OCI-M1 (cell line): ENCODE results near the gene PRSS2.
"Not testable (repeated sequence)": the region's sequence is repeated elsewhere in the genome, so short reads cannot be mapped to it uniquely, and the experiment has no call there.

Experiments used
- DNase-seq: peaks from one replicate; lab custom pipeline; 2025; lab: John Stamatoyannopoulos, UW

Gene PRSS2

DNA sequence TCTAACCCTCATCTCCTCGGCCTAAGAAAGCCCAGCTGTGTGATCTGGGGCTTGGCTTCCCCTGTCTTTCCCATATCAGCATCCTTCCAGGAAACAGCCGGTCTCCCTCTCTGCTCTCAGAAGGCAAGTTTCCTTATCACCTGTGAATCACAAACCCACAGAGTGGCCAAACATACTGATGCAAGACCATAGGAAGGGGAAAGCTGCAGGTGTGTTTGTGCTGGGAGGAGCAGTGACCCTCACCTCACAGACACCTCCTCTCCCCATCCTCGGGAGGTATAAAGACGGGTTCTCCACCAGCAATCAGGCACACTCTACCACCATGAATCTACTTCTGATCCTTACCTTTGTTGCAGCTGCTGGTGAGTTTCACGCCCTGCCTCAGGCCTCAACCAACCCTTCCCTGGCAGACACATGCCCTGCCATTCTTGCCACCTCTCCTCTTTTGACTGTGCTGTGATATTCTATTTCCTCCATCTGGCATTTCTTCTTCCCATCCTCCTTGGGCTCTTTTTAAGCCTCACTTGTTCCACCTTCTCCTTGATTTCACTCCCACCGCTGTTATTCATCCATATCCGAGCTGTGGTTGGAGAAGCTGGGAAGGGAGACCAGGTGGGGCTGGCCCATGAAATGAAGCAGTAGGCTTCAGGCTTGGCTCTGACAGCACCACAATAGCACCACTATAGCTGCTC, at the start of gene PRSS2:
Gene PRSS2 (plus strand): TSS at position 310 of the 692 bp plus-strand sequence. CDS start 13 bp downstream, at position 323.
- no peak for DNase-seq

- no peak for DNase-seq
These were observed 49.8 kb upstream of the PRSS2 start for GRCh38 chr7:142720986-142721385.

DNA sequence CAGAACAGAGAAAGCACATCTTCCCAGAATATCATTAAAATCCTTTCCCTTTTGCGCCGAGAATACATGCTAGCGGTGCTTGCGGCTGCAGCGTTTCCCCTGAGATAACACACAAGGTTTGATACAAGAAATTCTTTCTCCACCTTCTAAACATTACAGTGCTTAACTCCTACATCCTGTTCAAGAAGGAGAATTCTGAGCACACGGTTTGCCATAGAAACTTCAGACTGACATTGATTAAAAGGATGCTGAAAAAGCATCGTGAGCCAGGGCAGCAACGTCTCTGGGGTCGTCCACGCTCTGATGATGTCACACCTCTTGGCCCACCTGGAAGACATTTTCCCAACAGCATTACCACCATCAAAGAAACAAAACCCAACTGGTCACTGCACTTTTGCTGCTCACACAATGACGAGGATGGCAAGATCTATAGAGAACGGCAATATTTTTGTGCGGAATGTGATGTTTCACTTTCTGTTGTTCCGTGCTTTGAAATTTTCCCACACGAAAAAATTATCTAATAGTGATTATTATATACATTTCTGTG, 48.4 kb upstream of the PRSS2 start:
- DNase-seq: no peak

- DNase-seq: no peak
These were observed 37.5 kb upstream of the PRSS2 start for GRCh38 chr7:142733271-142733670.

GRCh38 chr7:142739923-142740492, 30.8 kb upstream of the PRSS2 start:
- DNase-seq: no peak

- DNase-seq: no peak
These were observed 30.0 kb upstream of the PRSS2 start for GRCh38 chr7:142740786-142741185.

GRCh38 chr7:142741932-142742331, 28.8 kb upstream of the PRSS2 start:
- DNase-seq: not testable (repeated sequence)

- no peak for DNase-seq
These were observed 25.6 kb upstream of the PRSS2 start for GRCh38 chr7:142745091-142745635.

DNA sequence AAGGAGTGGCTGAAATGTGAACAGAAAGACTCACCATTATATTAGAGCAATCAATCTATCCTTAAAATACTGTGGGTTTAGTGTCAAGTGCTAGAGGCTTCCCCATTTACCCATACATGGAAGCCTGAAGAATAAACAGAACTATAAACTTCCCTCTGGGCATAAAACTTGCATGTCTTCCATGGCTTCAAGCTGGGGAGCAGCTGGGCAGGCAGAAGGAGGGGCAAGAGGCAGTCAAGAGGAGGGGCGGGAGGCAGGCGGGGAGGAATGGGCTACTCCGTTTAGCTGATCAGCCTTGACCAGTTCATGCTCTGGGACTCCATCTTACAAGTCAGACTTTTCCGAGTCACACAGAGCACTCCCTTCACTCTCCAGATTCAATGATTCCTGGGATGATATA, 25.0 kb upstream of the PRSS2 start:
- no peak for DNase-seq

DNA sequence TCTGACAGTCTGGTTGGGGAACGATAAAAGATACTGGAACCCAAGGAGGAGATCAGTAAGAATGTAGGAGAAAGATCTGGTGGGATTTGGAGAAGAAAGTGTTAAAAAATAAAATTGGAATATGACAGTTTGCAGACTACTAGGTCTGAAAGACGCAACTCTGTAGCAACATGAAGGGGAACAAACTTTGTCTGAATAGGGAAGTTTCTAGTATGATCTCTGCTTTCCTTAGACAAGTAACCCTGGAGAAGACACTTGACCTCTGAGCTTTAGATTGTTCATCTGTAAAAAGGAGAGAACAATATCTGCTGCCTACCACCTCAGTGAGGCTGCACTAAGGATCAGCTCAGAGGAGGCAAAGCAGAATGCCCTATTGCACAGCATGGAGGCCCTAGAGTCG, 24.5 kb upstream of the PRSS2 start:
- DNase-seq: no peak

DNA sequence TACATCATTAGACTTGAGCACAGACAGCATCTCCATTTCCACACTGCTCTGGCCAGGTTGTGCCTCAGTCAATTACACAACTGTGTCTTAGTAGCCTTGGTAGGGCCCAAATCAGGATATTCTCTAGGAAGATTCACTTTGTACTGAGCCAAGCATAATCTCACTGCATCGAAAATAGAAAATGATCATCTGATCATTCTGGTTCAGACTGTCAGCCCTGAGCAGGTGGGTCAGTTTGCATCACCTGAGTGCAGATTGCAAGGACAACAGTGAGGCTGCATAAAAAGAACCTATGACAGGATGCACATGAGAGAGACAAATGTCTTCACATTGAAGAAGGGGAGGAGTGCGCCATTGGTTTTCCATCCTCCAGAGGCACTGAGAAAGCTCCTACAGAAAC, 22.4 kb upstream of the PRSS2 start:
- DNase-seq: not testable (repeated sequence)

DNA sequence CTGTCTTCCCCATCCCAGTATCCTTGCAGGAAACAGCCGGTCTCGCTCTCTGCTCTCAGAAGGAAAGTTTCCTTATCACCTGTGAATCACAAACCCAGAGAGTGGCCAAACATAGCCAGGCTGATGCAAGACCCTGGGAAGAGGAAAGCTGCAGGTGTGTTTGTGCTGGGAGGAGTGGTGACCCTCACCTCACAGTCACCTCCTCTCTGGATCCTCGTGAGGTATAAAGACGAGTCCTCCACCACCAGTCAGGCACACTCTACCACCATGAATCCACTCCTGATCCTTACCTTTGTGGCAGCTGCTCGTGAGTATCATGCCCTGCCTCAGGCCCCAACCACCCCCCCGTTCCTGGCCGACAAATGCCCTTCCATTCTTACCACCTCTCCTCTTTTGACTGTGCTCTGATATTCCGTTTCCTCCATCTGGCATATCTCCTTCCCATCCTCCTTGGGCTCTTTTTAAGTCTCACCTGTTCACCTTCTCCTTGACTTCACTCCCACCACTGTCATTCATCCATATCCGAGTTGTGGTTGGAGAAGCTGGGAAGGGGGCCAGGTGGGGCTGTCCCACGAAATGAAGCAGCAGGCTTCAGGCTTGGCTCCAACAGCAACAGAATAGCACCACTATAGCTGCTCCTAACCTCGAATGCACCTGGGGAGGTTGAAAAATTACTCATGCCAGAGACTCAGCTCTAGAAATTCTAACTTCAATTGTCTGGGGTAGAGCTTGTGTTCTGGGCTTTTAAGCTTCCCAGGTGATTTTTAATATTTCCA, 21.4 kb upstream of the PRSS2 start, which contains the start of gene PRSS1:
Gene PRSS1 (plus strand): TSS at position 255 of the 776 bp plus-strand sequence. CDS start 13 bp downstream, at position 268.
- DNase-seq: no peak

DNA sequence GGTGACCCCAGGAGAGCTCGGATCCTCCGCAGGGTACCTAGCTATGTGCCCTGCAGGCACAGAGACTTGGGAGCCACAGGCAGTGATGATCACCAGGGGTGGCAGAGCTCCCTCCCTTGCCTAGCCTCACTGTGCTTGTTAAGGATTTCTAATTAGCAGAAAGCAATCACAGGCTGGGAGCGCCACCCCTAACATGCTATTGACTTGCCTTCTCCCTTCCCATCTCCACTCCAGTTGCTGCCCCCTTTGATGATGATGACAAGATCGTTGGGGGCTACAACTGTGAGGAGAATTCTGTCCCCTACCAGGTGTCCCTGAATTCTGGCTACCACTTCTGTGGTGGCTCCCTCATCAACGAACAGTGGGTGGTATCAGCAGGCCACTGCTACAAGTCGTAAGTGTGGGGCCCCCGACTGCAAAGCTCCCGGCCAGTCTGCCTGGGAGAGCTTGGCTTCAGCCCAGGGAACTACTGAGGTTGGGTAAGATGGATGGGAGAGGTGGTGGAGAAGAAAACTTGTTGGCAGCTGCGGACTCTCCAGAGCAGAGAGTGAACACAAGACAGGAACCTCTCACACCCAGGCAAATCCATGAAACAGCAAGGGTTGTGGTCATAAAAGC, 20.3 kb upstream of the PRSS2 start:
- no peak for DNase-seq

- not testable (repeated sequence) for DNase-seq
These were observed 19.1 kb upstream of the PRSS2 start for GRCh38 chr7:142751526-142752175.

- DNase-seq: no peak
These were observed 18.2 kb upstream of the PRSS2 start for GRCh38 chr7:142752376-142753225.

DNA sequence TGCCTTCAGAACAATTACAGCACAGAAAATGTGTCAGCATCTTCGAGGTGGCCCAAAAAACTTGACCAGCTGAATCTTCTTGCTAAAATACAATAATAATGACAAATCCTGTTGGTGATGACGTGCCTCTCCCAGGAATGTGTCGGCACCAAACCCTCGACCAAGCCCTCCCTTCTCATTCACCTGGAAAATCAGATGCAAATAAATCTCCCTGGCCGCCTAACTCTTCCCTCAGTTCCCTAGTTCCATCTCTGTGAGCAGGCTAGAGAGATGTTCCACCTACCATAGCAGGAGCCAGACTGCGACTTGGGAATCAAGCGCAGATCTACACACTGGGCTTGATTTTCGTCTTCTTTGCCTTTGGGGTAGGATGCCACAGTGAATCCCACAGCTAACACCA, 17.4 kb upstream of the PRSS2 start:
- DNase-seq: no peak

GRCh38 chr7:142753925-142754491, 16.8 kb upstream of the PRSS2 start:
- DNase-seq: not testable (repeated sequence)

DNA sequence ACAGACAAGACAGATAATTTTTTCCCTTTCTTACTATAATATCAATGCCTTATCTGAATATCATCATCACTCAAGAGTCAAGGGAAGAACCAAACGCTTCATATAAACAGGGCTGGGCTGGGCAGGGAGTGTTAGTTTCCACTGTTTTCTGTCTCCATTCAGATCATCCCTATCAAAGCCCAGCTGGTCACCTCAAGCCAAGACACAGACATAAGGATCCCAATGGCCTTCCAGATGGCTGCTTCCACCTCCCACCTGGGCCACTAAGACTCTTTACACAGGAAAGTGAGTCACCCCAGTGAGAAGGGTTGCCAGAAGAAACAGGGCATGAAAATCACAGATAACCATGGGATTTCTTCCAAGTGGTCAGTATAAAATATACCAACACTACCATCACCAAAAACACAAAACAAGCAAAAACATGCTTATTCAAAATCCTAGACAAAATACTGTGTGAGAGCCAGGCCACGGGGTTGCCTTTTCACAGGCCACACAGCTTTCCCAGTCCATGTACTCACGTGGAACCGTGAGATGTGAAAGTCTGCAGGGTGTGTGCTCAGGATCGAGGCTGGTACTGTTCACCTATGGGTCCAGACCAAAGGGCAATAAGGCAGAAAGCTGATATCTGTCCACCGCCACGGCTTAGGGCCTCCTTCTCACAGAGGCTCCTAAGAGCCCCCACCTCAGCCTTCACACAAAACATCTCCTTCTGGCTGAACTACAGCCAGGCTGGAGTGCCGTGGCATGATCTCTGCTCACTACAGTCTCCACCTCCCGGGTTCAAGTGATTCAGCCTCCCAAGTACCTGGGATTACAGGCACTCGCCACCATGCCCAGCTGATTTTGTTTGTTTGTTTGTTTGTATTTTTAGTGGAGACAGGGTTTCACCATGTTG, 15.8 kb upstream of the PRSS2 start:
- DNase-seq: no peak

DNA sequence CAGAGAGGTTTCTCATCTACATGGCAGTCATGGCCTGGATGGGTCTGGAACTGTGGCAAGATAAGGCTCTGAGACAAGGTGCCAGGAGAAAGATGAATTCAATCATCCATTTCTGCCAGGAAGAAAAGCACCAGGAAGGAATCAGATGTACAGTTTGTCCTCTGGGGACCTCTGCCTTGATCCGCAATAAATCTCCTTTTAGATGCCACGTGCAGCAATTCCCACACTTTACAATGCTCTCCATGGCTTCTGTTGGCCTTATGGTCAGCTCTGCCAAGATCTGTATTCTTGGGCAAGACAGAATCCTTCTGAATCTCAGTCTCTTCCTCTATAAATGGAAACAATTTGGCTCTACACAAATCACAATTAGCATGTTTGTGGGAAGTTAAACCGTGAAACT, 12.5 kb upstream of the PRSS2 start:
- DNase-seq: not testable (repeated sequence)
